Measurements from ENCODE around the gene TNFSF8. TPM values are rescaled to one million over a fixed set of nuclear protein-coding genes. Genes with fewer than 3 reads are reported as not detected.
A peak's percentile ranks its signal among the peaks of the same experiment; 100 is the strongest.

TNFSF8 gene
- total RNA-seq, 4 donors from 2014 or later = 0.54 to 3.9 (median 2.0) TPM

GRCh38 chr9:114908805-114909448 lies 21.5 kb downstream of the TNFSF8 start:
- ATAC-seq = no peak
- no peaks in the 10 kb centered on the region for H3K4me1 ChIP-seq
- no peak overlapping the region for H3K4me3 ChIP-seq
- no peak overlapping the region for H3K27ac ChIP-seq
- TF ChIP-seq POLR2AphosphoS5 (IDR thresholded peaks at IDR 0.05) = no peak
- no peak for TF ChIP-seq EP300 (IDR thresholded peaks at IDR 0.05)
- no peak for TF ChIP-seq CTCF (IDR thresholded peaks at IDR 0.05)
- no peak for TF ChIP-seq POLR2A (IDR thresholded peaks at IDR 0.05)
- no peaks in the 10 kb centered on the region for H3K27me3 ChIP-seq
- 93% methylated on average over 3 to 4 of the region's 6 CpGs for WGBS, 2 donors (ENCODE audit: low coverage in 1 of 2)
- H3K9me3 ChIP-seq = no peaks in the 10 kb centered on the region
- no peaks in the 10 kb centered on the region for H3K36me3 ChIP-seq

- Histone ChIP-seq H3K27me3 (no peaks in the 10 kb centered on the region), H3K27ac (no peak overlapping the region), H3K36me3 (no peaks in the 10 kb centered on the region), H3K4me3 (no peak overlapping the region), H3K4me1 (no peaks in the 10 kb centered on the region), H3K9me3 (no peaks in the 10 kb centered on the region)
- WGBS, 2 donors (ENCODE audit: low coverage in 1 of 2) = 60 to 76% methylated on average over 1 to 3 of the region's 3 CpGs
- no peak for ATAC-seq
- TF ChIP-seq CTCF (IDR thresholded peaks at IDR 0.05) (no peak), POLR2A (IDR thresholded peaks at IDR 0.05) (no peak), EP300 (IDR thresholded peaks at IDR 0.05) (no peak), POLR2AphosphoS5 (IDR thresholded peaks at IDR 0.05) (no peak)
These were observed 22.2 kb downstream of the TNFSF8 start for GRCh38 chr9:114908104-114908622.

DNA sequence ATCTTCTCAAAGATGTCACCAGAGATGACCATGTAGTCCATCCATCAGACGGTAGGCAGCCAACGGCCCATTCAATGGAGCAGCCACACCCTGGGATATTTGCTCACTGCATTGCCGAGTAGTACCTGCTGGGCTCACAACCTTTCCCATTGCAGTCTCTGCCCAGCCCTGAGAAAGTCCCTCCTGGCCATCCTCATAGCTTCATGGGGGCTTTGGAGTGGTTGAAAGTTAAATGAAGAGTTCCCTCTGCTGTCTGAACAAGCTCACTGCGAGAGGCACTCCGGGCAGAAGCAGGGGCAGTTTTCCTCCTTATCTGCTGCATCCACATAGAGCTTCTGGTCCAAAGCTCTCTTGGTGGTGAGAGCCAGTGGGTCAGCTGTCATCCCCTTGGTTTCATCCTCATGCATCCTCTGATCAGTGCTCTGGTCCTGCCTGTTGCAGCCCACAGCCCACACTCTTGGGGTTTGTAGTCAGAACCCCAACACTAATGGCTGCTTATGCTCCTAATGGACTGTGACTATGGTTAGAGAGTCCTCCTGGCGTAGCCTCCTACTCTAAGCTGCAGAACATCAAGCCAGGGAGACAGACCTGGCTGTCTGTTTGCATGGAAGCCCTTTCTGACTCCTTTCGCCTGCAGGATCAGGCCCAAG lies 23.3 kb downstream of the TNFSF8 start:
- Histone ChIP-seq H3K4me1 (no peaks in the 10 kb centered on the region), H3K27ac (no peak overlapping the region), H3K4me3 (no peak overlapping the region), H3K9me3 (no peaks in the 10 kb centered on the region), H3K36me3 (no peaks in the 10 kb centered on the region), H3K27me3 (no peaks in the 10 kb centered on the region)
- TF ChIP-seq CTCF (IDR thresholded peaks at IDR 0.05) = peak in 3 of 4 experiments; percentile 7 to 41 (median 15)
- TF ChIP-seq POLR2AphosphoS5 (IDR thresholded peaks at IDR 0.05) = no peak
- no peak for TF ChIP-seq POLR2A (IDR thresholded peaks at IDR 0.05)
- TF ChIP-seq EP300 (IDR thresholded peaks at IDR 0.05) = no peak
- 78 to 92% methylated on average over 2 to 3 of the region's 7 CpGs for WGBS, 2 donors (ENCODE audit: low coverage in 1 of 2)
- no peak for ATAC-seq

DNA sequence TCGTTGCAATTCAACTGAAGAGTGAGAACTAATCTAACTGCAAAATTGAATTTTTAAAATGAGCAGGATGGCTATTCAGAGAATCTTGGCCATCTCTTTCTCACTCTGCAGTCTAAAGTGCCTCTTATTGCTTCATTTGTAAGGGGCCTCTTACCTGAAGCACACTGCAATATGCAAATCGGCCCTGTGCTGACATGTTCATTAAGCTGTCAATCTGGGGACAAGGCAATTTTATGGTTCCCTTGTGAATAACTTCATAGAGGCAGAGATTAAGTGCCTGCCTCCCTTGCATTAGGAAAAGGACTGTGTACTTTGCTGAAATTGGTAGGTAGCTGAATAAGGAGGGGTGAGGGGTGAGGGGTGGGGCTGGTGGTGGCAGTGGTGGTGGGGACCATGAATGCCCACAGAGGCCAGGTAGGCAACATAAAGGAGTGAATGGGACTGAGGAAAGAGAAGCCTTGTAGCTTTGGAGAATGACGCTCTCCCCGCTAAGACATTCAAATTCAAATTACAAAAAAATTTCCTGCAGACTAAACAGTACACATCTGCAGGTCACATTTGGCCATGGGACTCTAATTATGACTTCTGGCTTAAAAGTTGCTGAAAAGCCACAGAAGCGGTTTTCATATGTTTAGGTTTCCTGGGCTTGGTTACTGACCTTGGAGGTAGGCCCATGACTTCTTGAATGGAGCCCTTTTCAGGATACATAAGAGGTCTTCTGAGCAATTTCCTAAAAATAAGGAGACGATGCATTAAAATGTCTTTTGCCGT lies 25.0 kb downstream of the TNFSF8 start:
- Histone ChIP-seq H3K27ac (no peak overlapping the region), H3K9me3 (no peaks in the 10 kb centered on the region), H3K4me1 (no peaks in the 10 kb centered on the region), H3K27me3 (no peaks in the 10 kb centered on the region), H3K4me3 (no peak overlapping the region), H3K36me3 (no peaks in the 10 kb centered on the region)
- ATAC-seq = no peak
- TF ChIP-seq CTCF (IDR thresholded peaks at IDR 0.05) (no peak), EP300 (IDR thresholded peaks at IDR 0.05) (no peak), POLR2AphosphoS5 (IDR thresholded peaks at IDR 0.05) (no peak), POLR2A (IDR thresholded peaks at IDR 0.05) (no peak)
- 89 to 90% methylated on average over 4 to 5 of the region's 7 CpGs for WGBS, 2 donors (ENCODE audit: low coverage in 1 of 2)

All from gastroesophageal sphincter (tissue), 4 donors.